ENCODE results near the gene SH3RF3.
A peak's percentile ranks its signal among the peaks of the same experiment; 100 is the strongest.

SH3RF3 gene

GRCh38 chr2:109367683-109368082, 238.7 kb downstream of the SH3RF3 start:
- no peak overlapping the region for H3K4me3 ChIP-seq
- no peak overlapping the region for H3K27ac ChIP-seq
- DNase-seq (ENCODE audit: low spot score) = no peak
- TF ChIP-seq CTCF (IDR thresholded peaks at IDR 0.05) = no peak

GRCh38 chr2:109368798-109369197, 239.8 kb downstream of the SH3RF3 start:
- DNase-seq (ENCODE audit: low spot score) = peak; percentile 70
- no peak overlapping the region for H3K4me3 ChIP-seq
- no peak for TF ChIP-seq CTCF (IDR thresholded peaks at IDR 0.05)
- no peak overlapping the region for H3K27ac ChIP-seq

GRCh38 chr2:109369671-109370191, 240.7 kb downstream of the SH3RF3 start:
- TF ChIP-seq CTCF (IDR thresholded peaks at IDR 0.05) = no peak
- peak; percentile 58 for DNase-seq (ENCODE audit: low spot score)
- H3K4me3 ChIP-seq = no peak overlapping the region
- H3K27ac ChIP-seq = no peak overlapping the region

GRCh38 chr2:109370399-109371035, 241.5 kb downstream of the SH3RF3 start:
- Histone ChIP-seq H3K27ac (no peak overlapping the region), H3K4me3 (no peak overlapping the region)
- peak; percentile 21 for DNase-seq (ENCODE audit: low spot score)
- TF ChIP-seq CTCF (IDR thresholded peaks at IDR 0.05) = no peak

DNA sequence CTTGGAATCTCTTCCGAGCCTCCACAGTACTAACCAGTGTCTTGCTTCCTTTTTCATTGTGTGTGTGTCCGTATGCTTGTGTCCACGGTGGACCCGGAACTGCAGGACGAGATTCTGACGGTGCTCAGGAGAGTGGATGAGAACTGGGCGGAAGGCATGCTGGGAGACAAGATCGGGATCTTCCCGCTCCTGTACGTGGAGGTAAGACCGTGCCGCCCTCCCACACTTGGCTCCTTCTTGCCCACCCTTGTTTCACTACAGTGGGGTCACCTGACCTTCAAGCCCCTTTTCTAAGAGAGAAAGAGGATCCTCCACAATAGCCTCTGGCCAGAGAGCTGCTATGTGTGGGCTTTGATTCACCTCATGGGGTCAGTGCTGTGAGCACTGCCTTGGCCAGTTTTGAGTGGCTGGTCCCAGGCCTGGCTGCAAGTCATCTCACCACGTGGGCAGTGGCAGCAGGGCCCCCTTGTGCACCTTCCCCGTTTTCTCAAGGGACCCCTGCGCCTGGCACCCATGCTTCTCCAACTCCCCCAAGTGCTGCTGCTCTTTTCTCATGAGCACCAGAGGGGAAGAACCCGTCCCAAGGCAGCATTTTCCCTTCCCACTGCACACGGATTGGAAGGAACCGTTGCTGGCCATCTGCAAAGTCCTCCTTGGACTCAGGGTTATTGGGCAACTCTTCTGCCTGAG, 242.6 kb downstream of the SH3RF3 start:
- H3K4me3 ChIP-seq = no peak overlapping the region
- peak; percentile 58 for DNase-seq (ENCODE audit: low spot score)
- H3K27ac ChIP-seq = no peak overlapping the region
- no peak for TF ChIP-seq CTCF (IDR thresholded peaks at IDR 0.05)

GRCh38 chr2:109372171-109372568, 243.2 kb downstream of the SH3RF3 start:
- no peak for TF ChIP-seq CTCF (IDR thresholded peaks at IDR 0.05)
- Histone ChIP-seq H3K27ac (no peak overlapping the region), H3K4me3 (no peak overlapping the region)
- peak; percentile 29 for DNase-seq (ENCODE audit: low spot score)

- DNase-seq (ENCODE audit: low spot score) = peak; percentile 47
- Histone ChIP-seq H3K4me3 (no peak overlapping the region), H3K27ac (no peak overlapping the region)
- no peak for TF ChIP-seq CTCF (IDR thresholded peaks at IDR 0.05)
Observed at GRCh38 chr2:109372614-109373013, 243.6 kb downstream of the SH3RF3 start.
